Measurements from ENCODE around the gene PFKFB4. TPM values are rescaled to one million over a fixed set of nuclear protein-coding genes. Genes with fewer than 3 reads are reported as not detected.

Gene PFKFB4
- total and polyA plus RNA-seq, 10 of the 15 experiments (the other 5 are each of a cell fraction or from before 2014, with no cell fraction given), result 0.37 to 89.1 (median 5.2) TPM

- WGBS (ENCODE audit: insufficient coverage, insufficient replicate concordance, low lambda C conversion rate, missing lambda C conversion rate), result 52% methylated on average over 9 of the region's 9 CpGs
- no peak overlapping the region for H3K4me2 ChIP-seq (ENCODE audit: control insufficient read depth, insufficient read depth)
- no peak overlapping the region for H3K27ac ChIP-seq (ENCODE audit: control insufficient read depth, insufficient read depth)
- SMC1A ChIA-PET (ENCODE audit: uncharacterized antibody, unreplicated experiment), result no interaction called here
- no peak overlapping the region for H2AFZ ChIP-seq (ENCODE audit: control insufficient read depth, low read depth, low read length)
- no peaks in the 10 kb centered on the region for H3K79me2 ChIP-seq (ENCODE audit: control insufficient read depth, insufficient read depth, low read length)
- DNase-seq (ENCODE audit: low read depth, low spot score) (no peak), ATAC-seq (no peak), FAIRE-seq (no peak)
- TF ChIP-seq CUX1 (IDR thresholded peaks at IDR 0.05; ENCODE audit: insufficient replicate concordance, low read depth, low read length) (no peak), CTCF (IDR thresholded peaks at IDR 0.05 in 2 of 3, conservative IDR thresholded peaks at IDR 0.05 in 1 of 3; ENCODE audit: control insufficient read depth in 2 of 3, extremely low read depth in 1 of 3, insufficient read depth in 1 of 3, low read depth in 3 of 3, low read length in 3 of 3) (no peak), ZBED1 (IDR thresholded peaks at IDR 0.05; ENCODE audit: borderline replicate concordance) (no peak), TBL1XR1 (IDR thresholded peaks at IDR 0.05; ENCODE audit: low read depth, low read length) (no peak), RELB (IDR thresholded peaks at IDR 0.05; ENCODE audit: low read depth) (no peak), NFYB (IDR thresholded peaks at IDR 0.05; ENCODE audit: insufficient read depth, low read depth, low read length) (no peak), BACH1 (IDR thresholded peaks at IDR 0.05; ENCODE audit: borderline replicate concordance) (no peak), MYC (IDR thresholded peaks at IDR 0.05; ENCODE audit: insufficient read depth, insufficient read length, insufficient replicate concordance, low read length, severe bottlenecking) (no peak), SMARCA5 (IDR thresholded peaks at IDR 0.05) (no peak)
- H4K20me1 ChIP-seq (ENCODE audit: control insufficient read depth, insufficient read depth), result no peaks in the 10 kb centered on the region
- H3K27me3 ChIP-seq (replicated peaks in 1 of 2; ENCODE audit: control insufficient read depth in 2 of 2, insufficient read depth in 2 of 2, low read length in 1 of 2), result no peaks in the 10 kb centered on the region; a peak in 1 of 4 replicates
- POLR2A ChIA-PET, result no interaction called here
- intact Hi-C loops (cut with micrococcal nuclease; ENCODE audit: unreplicated experiment), result no loop called here
- no peaks in the 10 kb centered on the region for H3K9me3 ChIP-seq (replicated peaks; ENCODE audit: control insufficient read depth, insufficient read depth, low read length)
- no TSS peak for BruUV-seq (replicated peaks)
- H3K36me3 ChIP-seq (ENCODE audit: control insufficient read depth in 2 of 2, insufficient read depth in 2 of 2, low read length in 1 of 2), result no peaks in the 10 kb centered on the region
- in situ Hi-C loops (cut with MboI), result no loop called here
- no peak overlapping the region for H3K9ac ChIP-seq (ENCODE audit: control insufficient read depth, insufficient read depth, low read length)
- RAD21 ChIA-PET (ENCODE audit: unreplicated experiment), result no interaction called here
- no peaks in the 10 kb centered on the region for H3K4me1 ChIP-seq (ENCODE audit: control insufficient read depth, insufficient read depth, low read length)
- no peak overlapping the region for H3K4me3 ChIP-seq
- CTCF ChIA-PET, result no interaction called here
Measured at GRCh38 chr3:48584836-48585235, 28.2 kb upstream of the PFKFB4 start.
